NCI-H2171 treated with DMSO at 0.1 percent for 48 hours (cell line): Measurements from ENCODE around the gene POU4F1.
A peak's percentile ranks its signal among the peaks of the same experiment; 100 is the strongest.

Source experiments
- DNase-seq: peaks from one replicate; lab custom pipeline; 2025; lab: John Stamatoyannopoulos, UW

POU4F1 gene

DNA sequence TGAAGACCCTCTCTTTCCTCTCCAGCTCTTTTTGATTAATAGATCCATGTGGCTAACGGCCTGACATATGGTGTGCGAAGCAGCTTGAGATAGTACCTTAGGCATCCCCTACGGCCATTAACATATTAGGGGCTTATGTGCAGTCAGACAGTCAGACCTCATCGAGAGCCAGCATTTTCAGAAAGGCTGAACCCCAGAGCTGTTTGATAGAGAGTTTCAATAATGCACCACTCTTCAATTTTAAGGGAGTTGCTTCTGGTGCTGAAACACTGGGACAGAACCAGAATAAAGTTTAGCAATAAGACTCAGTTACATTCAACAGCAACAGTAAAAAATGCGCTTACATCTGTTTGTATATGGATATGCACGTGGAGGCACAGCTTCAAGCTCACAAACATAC lies 10.8 kb downstream of the POU4F1 start:
- peak; percentile 31 for DNase-seq

DNA sequence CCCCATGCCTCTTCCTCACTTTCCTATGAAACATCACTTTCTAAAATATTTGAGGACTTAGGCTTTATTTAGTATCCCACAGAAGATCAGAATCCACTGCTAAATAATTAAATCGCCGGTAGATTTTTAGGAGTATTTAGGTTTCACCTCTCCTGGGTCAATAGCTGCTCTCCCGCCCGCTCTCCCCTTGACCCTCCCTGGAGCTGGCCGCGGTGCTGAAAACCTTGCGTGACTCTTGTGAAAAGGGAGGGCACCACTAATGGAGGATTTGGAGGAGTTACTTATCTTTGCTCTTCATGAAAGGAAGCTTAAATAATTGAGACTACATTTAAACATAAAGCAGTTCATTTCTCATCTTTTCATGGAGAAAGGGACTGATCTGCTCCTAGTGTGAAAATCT lies 14.1 kb downstream of the POU4F1 start:
- DNase-seq: no peak

DNA sequence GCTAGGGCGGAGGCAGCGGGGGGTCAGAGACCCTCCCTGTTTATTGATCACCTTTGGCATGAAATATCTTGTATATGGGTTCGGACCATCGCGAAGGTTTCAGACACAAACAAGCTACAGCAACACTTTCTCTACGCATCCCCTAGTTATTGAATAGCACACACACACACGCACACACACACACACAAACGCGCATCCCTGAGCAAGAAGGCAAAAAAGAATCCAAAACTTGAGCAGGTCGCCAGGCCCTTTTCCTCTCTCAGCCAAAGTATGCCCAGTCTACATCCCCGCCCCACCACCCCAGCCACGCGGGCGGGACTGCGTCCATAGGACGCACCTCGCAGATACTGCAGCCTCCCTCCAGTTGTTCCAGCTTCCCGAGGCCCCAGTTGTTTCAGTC lies 16.0 kb downstream of the POU4F1 start:
- no peak for DNase-seq

- no peak for DNase-seq
Measured at GRCh38 chr13:78586706-78587105, 16.6 kb downstream of the POU4F1 start.

GRCh38 chr13:78576261-78576660 lies 27.1 kb downstream of the POU4F1 start:
- DNase-seq: no peak

- DNase-seq: no peak
Measured at GRCh38 chr13:78572459-78572858, 30.9 kb downstream of the POU4F1 start.

- no peak for DNase-seq
Measured at GRCh38 chr13:78569029-78569428, 34.3 kb downstream of the POU4F1 start.

- DNase-seq: no peak
Measured at GRCh38 chr13:78566631-78567030, 36.7 kb downstream of the POU4F1 start.

- DNase-seq: no peak
Measured at GRCh38 chr13:78562237-78562889, 41.0 kb downstream of the POU4F1 start.
